ENCODE data around the gene BOD1. TPM values are rescaled to one million over a fixed set of nuclear protein-coding genes. Genes with fewer than 3 reads are reported as not detected.

Gene BOD1
- total and polyA plus RNA-seq, 9 of the 15 experiments (the other 6 are each of a cell fraction or from before 2014, with no cell fraction given): 10.1 to 31.6 (median 22.6) TPM

DNA sequence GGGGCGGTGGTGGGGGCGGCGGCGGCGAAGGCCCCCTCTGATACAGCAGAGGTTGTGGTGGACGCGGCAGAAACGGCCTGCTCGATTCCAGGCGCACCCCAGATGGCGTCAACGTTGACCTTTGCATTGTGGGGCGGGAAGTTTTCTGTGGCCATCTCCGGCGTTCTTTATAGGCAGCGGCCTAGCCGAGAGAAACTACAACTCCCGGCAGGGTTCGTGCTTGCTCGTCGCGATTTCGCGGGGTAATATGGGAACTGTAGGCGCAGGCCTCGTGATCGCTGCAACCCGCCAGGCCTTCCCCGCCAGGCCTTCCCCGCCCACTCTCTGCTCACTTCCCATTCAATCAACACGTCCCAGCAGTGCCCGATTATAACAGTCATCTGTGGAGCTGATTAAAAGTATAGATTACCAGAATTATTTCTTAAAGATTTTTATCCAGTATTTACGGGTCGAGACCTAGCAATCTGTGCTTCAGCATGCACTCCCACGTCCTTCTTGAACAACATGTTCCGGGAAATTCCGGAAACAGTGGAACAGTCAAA lies at the start of gene BOD1 (continued):
- TF ChIP-seq, protein P1, sequence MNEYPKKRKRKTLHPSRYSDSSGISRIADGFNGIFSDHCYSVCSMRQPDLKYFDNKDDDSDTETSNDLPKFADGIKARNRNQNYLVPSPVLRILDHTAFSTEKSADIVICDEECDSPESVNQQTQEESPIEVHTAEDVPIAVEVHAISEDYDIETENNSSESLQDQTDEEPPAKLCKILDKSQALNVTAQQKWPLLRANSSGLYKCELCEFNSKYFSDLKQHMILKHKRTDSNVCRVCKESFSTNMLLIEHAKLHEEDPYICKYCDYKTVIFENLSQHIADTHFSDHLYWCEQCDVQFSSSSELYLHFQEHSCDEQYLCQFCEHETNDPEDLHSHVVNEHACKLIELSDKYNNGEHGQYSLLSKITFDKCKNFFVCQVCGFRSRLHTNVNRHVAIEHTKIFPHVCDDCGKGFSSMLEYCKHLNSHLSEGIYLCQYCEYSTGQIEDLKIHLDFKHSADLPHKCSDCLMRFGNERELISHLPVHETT (CRISPR knock-in tag; conservative IDR thresholded peaks at IDR 0.05 in 1 of 2, IDR thresholded peaks at IDR 0.05 in 1 of 2): peak in 1 of 2 experiments; percentile 89; a peak in 2 of 4 replicates
- TF ChIP-seq L3MBTL2 (IDR thresholded peaks at IDR 0.05) (peak; percentile 78), SMARCA4 (IDR thresholded peaks at IDR 0.05) (peak; percentile 25; the same call in 1 of the 2 replicates), KDM5B (IDR thresholded peaks at IDR 0.05; ENCODE audit: insufficient replicate concordance, low read depth, low read length) (no peak), PCBP2 (IDR thresholded peaks at IDR 0.05; ENCODE audit: low read depth, low read length, poor library complexity, severe bottlenecking) (no peak), MTA1 (IDR thresholded peaks at IDR 0.05; ENCODE audit: borderline replicate concordance) (peak; percentile 100), RBM34 (IDR thresholded peaks at IDR 0.05; ENCODE audit: borderline replicate concordance, insufficient read depth, low read length) (no peak), SREBF1 (IDR thresholded peaks at IDR 0.05; ENCODE audit: borderline replicate concordance, low read depth, low read length) (peak; percentile 34; the same call in 1 of the 2 replicates), JUNB (CRISPR knock-in tag; conservative IDR thresholded peaks at IDR 0.05) (no peak), ZNF589 (CRISPR knock-in tag; IDR thresholded peaks at IDR 0.05; ENCODE audit: low read depth) (peak; percentile 87), HDAC1 (IDR thresholded peaks at IDR 0.05) (peak in 1 of 2 experiments; percentile 42; a peak in 2 of 4 replicates), SRSF3 (IDR thresholded peaks at IDR 0.05; ENCODE audit: insufficient read depth, low read length) (no peak), TBP (optimal IDR thresholded peaks at IDR 0.05; ENCODE audit: low read depth, low read length) (peak; percentile 59), NFXL1 (CRISPR knock-in tag; IDR thresholded peaks at IDR 0.05) (peak; percentile 69; the same call in 1 of the 2 replicates), ATF1 (CRISPR knock-in tag; IDR thresholded peaks at IDR 0.05) (peak; percentile 86), ATF1 (tag; IDR thresholded peaks at IDR 0.05) (peak; percentile 98), HNRNPK (IDR thresholded peaks at IDR 0.05; ENCODE audit: low read depth, low read length, poor library complexity, severe bottlenecking) (no peak), KHSRP (IDR thresholded peaks at IDR 0.05) (peak; percentile 76), FOXM1 (IDR thresholded peaks at IDR 0.05; ENCODE audit: low read depth) (no peak), FOXM1 (CRISPR knock-in tag; IDR thresholded peaks at IDR 0.05; ENCODE audit: low read depth) (no peak), ZNF830 (CRISPR knock-in tag; IDR thresholded peaks at IDR 0.05) (no peak), DMBX1 (CRISPR knock-in tag; IDR thresholded peaks at IDR 0.05; ENCODE audit: borderline replicate concordance) (peak; percentile 98)
- TF ChIP-seq, protein P2, sequence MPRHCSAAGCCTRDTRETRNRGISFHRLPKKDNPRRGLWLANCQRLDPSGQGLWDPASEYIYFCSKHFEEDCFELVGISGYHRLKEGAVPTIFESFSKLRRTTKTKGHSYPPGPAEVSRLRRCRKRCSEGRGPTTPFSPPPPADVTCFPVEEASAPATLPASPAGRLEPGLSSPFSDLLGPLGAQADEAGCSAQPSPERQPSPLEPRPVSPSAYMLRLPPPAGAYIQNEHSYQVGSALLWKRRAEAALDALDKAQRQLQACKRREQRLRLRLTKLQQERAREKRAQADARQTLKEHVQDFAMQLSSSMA (CRISPR knock-in tag; IDR thresholded peaks at IDR 0.05): no peak
- TF ChIP-seq, protein P3, sequence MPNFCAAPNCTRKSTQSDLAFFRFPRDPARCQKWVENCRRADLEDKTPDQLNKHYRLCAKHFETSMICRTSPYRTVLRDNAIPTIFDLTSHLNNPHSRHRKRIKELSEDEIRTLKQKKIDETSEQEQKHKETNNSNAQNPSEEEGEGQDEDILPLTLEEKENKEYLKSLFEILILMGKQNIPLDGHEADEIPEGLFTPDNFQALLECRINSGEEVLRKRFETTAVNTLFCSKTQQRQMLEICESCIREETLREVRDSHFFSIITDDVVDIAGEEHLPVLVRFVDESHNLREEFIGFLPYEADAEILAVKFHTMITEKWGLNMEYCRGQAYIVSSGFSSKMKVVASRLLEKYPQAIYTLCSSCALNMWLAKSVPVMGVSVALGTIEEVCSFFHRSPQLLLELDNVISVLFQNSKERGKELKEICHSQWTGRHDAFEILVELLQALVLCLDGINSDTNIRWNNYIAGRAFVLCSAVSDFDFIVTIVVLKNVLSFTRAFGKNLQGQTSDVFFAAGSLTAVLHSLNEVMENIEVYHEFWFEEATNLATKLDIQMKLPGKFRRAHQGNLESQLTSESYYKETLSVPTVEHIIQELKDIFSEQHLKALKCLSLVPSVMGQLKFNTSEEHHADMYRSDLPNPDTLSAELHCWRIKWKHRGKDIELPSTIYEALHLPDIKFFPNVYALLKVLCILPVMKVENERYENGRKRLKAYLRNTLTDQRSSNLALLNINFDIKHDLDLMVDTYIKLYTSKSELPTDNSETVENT (CRISPR knock-in tag; IDR thresholded peaks at IDR 0.05): no peak
- TF ChIP-seq, protein P4, sequence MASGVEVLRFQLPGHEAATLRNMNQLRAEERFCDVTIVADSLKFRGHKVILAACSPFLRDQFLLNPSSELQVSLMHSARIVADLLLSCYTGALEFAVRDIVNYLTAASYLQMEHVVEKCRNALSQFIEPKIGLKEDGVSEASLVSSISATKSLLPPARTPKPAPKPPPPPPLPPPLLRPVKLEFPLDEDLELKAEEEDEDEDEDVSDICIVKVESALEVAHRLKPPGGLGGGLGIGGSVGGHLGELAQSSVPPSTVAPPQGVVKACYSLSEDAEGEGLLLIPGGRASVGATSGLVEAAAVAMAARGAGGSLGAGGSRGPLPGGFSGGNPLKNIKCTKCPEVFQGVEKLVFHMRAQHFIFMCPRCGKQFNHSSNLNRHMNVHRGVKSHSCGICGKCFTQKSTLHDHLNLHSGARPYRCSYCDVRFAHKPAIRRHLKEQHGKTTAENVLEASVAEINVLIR (CRISPR knock-in tag; IDR thresholded peaks at IDR 0.05): peak; percentile 99

Measured in K562 (cell line).